NOMO-1 (cell line): ENCODE measurements around the gene CBR4.
A peak's percentile ranks its signal among the peaks of the same experiment; 100 is the strongest.

ENCODE experiments used
- DNase-seq, 2 experiments: peaks; one replicate each; lab custom pipeline; 2025; ENCODE audit not compliant: unreplicated experiment in 2 of 2; lab: John Stamatoyannopoulos, UW

CBR4 gene

GRCh38 chr4:169010125-169011023 is at the start of gene CBR4:
Gene CBR4 (minus strand): TSS chr4:169010255. CDS start chr4:169010089, 166 bp downstream.
- peak; percentile 95 to 96 for DNase-seq

- no peak for DNase-seq
Observed at GRCh38 chr4:169059306-169060211, 49.5 kb upstream of the CBR4 start.

GRCh38 chr4:169058312-169058711 is 48.3 kb upstream of the CBR4 start:
- DNase-seq: no peak

- no peak for DNase-seq
Observed at GRCh38 chr4:169054879-169055278, 44.8 kb upstream of the CBR4 start.

GRCh38 chr4:169052594-169052945 is 42.5 kb upstream of the CBR4 start:
- DNase-seq: no peak

GRCh38 chr4:169051761-169052593 is 41.9 kb upstream of the CBR4 start:
- no peak for DNase-seq

GRCh38 chr4:169050881-169051760 is 41.1 kb upstream of the CBR4 start:
- DNase-seq: no peak

GRCh38 chr4:169050284-169050683 is 40.2 kb upstream of the CBR4 start:
- no peak for DNase-seq

GRCh38 chr4:169048868-169049414 is 38.9 kb upstream of the CBR4 start:
- DNase-seq: no peak

GRCh38 chr4:169047956-169048355 is 37.9 kb upstream of the CBR4 start:
- DNase-seq: no peak

- no peak for DNase-seq
Observed at GRCh38 chr4:169045862-169046584, 36.0 kb upstream of the CBR4 start.

GRCh38 chr4:169044714-169045447 is 34.8 kb upstream of the CBR4 start:
- DNase-seq: no peak

- DNase-seq: no peak
Observed at GRCh38 chr4:169042608-169043007, 32.6 kb upstream of the CBR4 start.

- DNase-seq: no peak
Observed at GRCh38 chr4:169040559-169041261, 30.7 kb upstream of the CBR4 start.

GRCh38 chr4:169039251-169039954 is 29.3 kb upstream of the CBR4 start:
- no peak for DNase-seq

GRCh38 chr4:169037506-169037905 is 27.5 kb upstream of the CBR4 start:
- DNase-seq: no peak
